AML-193 (cell line): Measurements from ENCODE around the gene SEC11C.
"Not testable (repeated sequence)": the region's sequence is repeated elsewhere in the genome, so short reads cannot be mapped to it uniquely, and the experiment has no call there.

Source experiments
- DNase-seq, 2 experiments: peaks; one replicate each; lab custom pipeline; 2025; lab: John Stamatoyannopoulos, UW

SEC11C gene

GRCh38 chr18:59139615-59140301, at the start of gene SEC11C:
TSS of gene SEC11C (plus strand) at chr18:59139884. CDS start at chr18:59139949, 65 bp downstream.
- peak; percentile 91 to 92 for DNase-seq

DNA sequence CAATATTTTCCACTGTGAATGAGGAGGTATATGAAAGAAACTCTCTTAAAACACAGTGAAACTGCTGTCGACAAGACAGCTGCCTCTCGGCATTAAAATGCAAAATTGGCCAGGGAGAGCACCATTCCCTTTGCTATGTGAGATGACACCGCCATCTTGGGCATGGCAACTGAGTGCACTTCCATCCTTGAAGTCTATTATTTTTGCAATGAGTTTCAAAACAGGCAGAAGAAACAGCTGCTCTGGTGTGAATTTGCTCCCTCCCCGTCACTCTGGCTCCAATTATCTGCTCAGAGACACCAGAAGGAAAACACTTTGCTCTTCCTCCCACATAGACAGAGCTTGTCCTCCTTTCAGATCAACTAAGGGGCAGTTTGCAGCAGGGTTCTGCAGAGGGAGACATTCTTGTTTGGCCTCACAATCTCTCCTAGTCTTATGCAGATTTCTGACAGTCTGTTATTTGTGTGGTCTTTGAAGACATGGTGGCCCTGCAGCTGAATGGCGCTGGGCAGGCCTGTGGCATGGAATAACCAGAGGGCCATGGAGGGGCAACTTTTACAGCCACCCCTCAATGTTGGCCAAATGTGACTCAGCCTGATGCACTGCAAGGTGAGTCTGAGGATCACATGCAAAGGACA, 48.6 kb upstream of the SEC11C start:
- no peak for DNase-seq

DNA sequence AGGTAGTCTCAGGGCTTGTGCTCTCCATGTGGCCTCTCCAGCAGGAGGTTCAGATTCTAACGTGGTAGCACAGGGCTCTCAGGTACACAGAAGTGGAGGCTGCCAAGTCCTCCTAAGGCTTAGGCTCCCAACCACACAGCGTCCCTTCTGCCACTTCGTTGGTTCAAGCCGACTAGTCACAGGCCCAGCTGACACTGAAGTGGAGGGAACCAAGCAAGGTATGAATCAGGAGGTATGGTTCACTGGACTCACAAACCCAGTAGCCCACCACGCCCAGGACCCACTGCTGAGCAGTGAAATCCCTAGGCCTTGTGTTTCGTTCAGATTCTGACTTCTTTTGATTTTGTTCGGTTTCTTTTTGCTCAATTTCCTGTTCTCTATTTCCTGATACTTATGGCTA, 46.0 kb upstream of the SEC11C start:
- no peak for DNase-seq

DNA sequence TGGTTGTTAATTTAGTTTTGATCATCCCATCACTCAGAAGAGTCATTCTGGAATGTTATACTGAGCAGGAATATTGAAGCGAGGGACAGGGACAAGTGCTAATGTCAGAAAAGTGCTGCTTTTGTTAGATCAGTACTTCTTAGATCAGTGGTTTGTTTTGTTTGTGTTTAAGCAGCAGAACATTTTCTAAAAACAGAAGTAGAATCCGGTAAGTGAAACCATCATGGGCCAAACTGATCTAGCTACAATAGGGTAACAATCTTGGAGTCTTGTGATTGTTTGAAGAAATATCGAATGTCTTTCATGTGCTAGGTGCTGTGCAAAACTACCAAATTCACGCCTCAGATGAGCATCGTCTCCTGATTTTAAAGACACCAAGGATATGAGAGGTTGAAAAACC, 45.1 kb upstream of the SEC11C start:
- no peak for DNase-seq

DNA sequence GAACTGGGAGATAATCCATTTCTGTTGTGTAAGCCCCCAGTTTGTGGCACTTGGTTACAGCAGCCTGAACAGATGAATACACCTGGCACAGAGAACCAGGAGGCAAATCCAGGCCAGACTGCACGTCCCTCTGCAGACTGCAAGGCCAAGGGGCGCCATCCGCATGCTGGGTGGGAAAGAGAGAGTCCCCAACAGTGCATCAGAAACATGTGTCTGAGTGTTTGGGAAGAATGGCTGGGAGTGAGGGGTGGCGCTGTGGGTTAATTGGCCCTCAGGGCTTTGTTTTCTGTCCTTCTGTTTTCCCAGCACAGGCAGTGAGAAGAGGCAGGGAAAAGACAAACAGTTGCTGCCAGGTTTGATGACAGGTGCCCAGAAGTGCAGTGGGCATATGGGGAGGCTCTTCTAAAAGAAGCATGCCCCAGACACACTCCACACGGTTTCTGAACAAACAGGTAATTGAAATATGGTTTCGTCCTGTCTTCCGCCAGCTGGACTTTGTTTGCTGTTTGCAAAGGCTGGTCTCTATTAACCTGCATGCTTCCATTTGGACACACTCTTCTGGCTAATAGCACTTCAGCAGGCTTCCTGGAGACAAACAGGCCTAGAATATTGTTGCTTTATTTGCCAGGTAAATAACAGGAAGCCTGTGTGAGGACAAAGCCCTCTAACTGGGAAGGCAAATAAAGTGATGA, 43.4 kb upstream of the SEC11C start:
- no peak for DNase-seq

- no peak for DNase-seq
These were observed 37.8 kb upstream of the SEC11C start for GRCh38 chr18:59101830-59102414.

DNA sequence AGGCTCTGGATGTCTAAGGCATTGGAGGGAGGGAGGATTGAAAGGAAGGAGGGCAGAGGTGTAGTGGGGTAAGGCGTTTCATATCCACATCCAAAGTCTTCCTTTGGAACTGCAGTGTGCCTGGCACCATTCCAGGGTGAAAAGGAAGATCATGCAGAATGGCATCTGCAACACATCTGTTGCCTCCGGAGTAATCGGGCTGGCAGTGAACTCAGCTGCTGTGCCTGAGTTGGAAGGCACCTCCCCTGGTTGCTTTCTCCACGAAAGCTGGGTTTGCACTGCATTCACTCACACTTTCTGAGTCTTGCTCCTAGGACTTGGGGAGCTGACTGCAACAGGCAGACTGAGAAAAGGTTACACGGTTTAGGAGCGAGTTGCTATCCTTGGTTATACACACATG, 30.3 kb upstream of the SEC11C start:
- DNase-seq: no peak

GRCh38 chr18:59114160-59114559, 25.5 kb upstream of the SEC11C start:
- DNase-seq: no peak

DNA sequence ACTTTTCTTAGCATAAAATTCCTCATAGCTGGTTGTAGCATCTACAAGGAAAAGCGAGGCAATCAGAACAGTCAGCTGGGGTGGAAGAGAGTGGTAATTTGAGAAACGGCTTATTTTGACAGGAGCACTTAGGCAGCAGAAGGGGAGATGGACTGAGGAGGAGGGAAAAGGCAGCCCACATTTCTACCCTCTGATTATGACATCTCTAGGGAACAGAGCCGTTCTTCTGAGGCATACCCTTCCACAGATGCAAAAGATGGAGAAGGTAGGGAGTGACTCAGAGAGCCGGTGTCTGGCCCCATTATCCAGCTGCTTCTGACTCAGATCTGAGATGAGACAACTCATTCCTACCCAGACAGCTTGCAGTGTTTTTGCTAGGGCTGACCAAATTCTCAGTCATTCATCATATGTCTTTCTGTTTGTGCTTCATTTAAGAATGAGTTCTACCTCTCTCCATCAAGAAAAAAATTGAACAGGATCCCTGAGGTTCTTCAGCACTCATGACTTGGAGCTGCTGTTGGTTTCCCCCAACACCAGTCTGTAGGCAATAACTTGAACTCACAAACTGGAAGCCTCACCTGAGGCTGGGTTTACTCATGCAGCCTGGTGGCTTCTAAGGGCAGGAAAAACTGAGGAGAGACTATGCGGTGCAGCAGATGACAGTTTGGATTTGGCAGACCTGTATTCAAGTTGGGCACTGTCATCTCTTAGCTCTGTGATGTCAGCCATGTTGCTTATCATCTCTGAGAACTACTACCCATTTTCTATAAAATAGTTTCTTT, 15.9 kb upstream of the SEC11C start:
- no peak for DNase-seq

DNA sequence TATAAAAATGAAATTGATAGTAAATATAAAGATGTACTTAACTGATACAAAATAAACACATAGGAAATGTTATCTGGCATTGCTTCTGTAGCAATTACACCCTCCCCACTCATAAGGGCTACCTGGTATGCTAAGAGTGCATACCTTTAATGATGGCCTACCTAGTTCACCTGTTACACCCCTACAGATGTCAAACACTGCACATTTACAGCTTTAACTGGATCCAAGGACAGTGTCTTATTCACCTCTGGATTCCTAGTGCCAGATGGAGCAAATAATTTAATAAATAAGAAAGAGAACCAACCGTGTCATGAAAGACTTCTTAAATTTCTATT, 15.3 kb upstream of the SEC11C start:
- no peak for DNase-seq

GRCh38 chr18:59127047-59127446, 12.6 kb upstream of the SEC11C start:
- DNase-seq: no peak

DNA sequence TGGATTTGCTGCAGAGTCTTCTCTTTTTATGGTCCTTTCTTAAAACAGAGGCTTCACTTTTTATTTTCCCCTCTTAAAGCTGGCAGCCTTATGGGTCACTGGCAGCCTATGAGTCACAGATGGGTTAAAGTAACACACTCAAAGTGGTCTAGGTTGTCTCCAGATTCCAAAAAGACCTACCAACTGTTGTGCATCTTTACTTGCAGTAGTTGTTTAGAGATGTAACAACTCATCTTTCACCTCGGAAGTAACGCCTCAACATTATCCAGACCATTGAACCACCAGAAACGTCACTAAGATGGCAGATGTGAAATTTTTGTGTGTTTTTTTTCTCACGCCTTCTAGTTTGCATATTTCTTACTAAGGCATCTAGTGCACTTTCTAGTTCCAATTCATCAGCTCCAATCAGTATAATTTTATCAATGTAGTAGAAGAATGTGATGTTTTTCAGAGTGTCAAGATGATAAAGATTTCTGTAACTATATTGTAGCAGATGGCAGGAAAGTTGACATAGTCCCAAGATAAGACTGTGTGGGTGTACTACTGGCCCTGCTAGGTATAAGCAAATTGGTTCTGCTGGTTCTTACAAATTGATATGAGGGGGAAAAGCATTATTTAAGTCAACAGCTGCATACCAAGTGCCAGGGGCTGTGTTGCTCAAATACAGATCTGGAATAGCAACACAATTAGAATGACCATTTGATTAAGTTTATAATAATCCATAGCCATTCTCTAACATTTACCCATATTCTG, 9.6 kb upstream of the SEC11C start:
- no peak for DNase-seq

GRCh38 chr18:59132810-59133465, 6.7 kb upstream of the SEC11C start:
- DNase-seq: no peak

DNA sequence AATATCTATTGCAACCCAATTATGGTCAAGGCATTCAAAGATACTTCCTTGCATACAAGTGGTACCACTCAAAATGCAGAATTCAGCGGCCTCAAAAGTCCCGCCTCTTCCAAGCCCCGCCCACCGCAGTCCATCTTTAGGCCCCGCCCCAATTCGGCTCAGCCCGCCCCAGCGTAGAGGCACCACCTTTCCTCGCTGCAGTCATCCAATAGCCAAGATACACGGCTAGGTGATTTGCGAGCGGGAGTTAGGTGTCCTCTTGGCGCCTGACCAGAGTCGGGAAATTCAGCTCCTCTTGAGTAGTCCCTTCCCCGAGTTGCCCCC, 431 bp upstream of the SEC11C start:
- DNase-seq: peak; percentile 76 to 85

DNA sequence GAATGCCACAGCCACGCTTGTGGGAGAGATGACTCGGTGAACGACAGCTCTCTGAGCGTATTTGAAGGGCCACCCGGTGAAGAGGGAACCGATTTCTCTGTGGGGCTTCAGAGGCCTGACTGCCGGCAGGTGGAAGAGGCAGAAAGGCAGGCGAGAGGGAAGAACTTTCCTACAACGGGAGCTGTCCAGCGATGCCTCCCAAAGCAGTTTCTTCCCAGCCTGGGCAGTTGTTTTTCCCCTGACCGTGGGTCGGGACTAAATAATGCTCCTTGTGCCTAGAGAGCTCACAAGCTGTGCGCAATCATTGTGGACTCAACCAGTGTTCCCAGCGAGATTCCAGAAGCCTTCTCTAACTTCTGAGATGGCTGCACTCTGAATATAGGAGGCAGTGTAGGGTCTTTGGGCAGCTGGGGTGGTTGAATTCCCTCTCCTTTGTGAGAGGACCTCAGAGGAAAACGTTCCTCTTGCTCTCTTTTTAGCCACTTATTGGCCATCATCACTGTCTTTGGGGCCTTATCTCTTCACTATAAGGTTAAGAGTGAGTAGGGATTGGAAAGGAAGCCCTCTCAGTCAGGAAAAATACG, 710 bp downstream of the SEC11C start:
- DNase-seq: peak in 1 of 2 experiments; percentile 14

- DNase-seq: no peak
These were observed 1.8 kb downstream of the SEC11C start for GRCh38 chr18:59141294-59142068.

DNA sequence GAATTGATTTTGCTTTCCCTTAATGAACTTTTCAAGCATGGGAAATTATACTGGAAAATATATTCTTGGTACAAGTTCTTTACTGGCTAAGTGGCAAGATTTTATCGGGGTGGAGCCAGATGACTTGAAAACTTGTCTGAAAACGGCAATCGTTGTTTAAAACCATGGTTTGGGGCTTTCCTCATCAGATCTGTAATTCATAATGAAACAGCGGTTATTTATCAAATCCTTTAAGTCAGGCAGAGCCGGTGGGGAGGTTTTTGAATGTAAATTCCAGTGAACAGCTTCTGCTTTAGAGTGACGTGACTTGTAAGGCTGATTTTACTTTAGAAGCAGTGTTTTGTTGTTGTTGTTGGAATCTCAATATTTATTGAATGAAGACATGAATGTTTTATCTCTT, 2.6 kb downstream of the SEC11C start:
- no peak for DNase-seq

DNA sequence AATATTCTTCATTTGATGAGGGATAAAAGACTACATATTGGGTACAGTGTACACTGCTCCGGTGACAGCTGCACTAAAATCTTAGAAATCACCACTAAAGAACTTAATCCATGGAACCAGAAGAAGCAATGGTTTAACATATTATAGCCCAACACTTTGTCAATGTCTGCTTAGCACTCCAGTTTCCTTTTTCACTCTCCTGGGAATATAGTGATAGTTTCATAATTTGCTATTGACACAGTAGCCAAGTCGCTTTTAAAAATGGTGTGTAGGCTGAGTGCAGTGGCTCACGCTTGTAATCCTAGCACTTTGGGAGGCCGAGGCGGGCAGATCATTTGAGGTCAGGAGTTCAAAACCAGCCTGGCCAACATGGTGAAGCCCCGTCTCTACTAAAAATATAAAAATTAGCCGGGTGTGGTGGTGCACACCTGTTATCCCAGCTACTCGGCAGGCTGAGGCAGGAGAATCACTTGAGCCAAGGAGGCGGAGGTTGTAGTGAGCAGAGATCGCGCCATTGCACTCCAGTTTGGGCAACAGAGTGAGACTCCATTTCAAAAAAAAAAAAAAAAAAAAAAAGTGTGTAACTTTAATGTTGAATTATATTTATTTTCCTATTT, 3.2 kb downstream of the SEC11C start:
- not testable (repeated sequence) for DNase-seq

DNA sequence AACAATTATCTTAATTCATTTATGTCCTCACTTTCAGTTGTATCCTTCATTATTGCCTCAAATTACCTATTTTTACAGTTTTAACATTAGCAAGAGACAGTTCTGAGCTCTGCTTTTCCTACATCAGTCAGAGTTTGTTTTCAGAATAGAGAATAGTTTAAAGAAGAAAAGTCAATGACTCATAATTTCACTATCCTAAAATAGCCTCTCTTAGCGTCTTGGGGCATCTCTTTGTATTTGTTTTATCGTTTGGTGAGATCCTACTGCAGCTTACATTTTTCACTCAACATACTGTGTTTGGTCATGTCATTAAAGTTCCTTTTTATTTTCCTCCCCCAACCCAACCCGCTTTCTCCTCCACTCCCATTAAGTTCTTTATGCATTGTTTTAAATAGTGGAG, 3.8 kb downstream of the SEC11C start:
- DNase-seq: no peak

GRCh38 chr18:59144483-59144882, 4.8 kb downstream of the SEC11C start:
- no peak for DNase-seq
